CD4-positive, alpha-beta T cell treated with Interleukin-15 for 4 hours (primary cell): ENCODE measurements around the gene SAMD5.

Experiments
- DNase-seq: peaks from one replicate; pipeline ENCODE4 v3.0.0-alpha.2; 2020; ENCODE audit warnings: low spot score

The SAMD5 gene

DNA sequence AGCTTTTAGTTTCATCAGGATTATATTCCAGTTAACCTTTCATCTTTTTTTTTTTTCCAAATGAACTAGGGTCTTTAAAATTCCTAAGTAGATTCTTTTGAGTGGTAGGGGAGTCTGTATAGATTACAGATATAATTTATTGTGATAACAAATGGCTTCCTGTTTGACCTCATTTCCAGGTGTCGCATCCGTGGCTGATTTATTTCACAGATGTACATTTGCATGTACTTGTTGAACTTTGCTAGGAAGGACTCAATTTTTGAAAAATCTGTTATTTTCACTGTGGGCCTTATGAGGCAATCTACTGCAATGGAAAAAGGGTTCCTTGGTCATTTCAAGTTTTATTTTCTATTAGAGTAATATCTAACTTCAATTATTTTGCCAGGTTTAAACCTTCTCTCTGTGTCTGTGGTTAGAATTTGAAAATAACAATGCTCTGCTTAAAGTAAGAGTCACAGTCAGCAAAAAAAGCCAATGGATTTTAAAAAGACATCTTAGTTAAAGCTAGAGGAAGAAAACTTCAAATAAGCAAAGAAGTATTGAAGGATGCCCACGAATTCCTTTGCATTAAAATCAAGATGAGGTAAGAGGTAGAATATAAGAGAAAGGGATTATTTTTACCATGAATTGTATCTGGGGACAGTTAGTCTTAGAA is 57.9 kb downstream of the SAMD5 start:
- no peak for DNase-seq

DNA sequence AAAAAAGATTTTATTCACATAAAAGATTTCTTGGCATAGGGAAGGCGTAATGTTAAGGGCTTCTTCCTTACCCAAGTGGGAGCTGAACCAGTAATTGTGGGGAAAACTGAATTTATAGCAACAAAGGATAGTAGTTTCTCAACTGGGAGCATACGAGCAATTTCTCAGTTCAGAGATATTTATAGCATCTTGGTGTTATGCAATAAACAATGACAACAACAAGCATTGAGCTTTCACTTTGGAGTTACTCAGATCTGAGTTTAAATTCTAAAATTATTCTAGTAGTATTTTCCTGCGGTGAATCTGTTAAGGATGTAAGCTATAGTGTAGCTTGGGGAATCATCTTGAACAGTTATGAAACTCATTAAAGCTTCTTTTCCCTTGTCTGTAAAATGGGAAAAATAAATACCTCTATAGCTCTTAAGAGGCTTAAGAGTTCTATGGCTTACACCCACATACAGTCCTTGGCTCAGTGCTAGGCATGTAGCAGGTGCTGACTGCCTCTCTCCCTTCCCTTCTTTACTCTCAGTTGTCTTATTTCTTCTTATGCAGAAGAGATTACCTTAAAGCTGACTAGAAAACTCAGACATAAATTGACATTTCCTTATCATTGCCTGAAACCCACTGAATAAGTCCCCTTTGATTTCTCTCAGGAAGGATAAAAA is 58.8 kb downstream of the SAMD5 start:
- no peak for DNase-seq

DNA sequence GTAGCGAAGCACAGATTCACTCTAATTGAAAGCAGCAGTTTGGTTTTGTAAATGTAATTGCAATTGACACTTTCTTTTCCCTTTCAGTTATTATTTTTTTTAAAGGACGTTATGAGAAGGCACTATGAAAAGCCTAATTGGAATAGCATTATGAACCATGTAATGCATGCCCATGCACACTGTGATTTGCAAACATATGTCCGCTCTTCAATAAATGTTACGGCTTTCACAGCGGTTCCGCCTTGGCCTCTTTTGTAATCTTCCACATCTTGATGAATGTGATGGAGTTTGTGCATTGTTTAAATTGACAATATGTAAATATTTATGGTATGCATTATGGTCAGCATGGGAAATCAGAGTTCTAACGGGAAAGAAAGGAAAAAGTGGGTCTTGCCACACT is 61.3 kb downstream of the SAMD5 start:
- no peak for DNase-seq

DNA sequence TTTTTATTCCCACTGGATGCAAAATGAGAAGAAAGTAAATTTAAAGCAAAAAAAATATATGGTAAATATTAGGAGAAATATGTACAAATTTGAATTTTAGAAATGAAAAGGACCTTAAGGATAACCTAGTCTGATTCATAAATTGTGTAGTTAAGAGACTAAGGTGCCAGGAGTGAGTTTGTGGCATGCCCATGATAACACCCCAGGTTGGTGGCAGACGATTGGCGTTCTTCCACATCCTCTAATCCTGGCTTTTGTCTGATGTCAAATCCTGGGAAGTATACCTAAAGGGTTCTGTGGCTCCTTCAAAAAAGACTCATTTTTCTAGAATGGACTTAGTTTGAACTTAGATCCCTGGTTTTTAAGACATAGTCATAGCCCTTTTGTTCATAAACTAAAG is 62.2 kb downstream of the SAMD5 start:
- no peak for DNase-seq

DNA sequence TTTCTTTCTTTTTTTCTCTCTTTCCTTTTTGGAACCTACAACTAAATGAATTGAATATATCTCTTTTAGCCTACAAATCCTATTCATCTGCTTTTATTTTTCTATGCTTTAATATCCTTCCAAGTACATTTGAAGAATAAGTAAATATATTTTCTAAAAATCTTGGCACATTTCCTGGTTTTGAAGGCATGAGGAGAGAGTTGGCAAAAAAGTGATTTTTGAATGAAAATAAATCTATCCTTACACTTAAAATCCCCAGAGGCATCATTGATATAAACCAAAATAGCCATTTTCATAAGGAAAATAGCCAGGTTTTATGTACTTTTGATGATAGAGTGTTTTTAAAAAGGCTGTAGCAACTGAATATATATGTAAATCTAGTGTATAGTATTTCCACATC is 69.0 kb downstream of the SAMD5 start:
- no peak for DNase-seq

DNA sequence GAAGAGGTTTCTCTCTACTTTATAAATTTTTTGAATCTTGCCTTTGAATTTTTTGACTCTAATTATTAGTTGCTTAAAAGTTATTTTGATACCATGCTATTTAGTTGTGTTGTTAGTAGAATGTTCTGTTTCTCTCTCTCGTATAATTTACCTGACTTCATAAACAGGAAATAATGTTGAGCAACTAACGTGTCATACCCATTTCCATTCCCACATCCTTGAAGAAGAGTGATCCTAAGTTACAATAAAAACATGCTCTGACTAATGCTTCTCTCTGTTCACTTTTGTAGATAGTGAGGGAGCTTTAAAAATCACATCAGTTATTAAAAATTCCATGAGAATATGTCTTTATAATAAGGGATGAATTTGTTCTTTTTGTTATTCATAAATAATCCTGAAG is 69.7 kb downstream of the SAMD5 start:
- no peak for DNase-seq

DNA sequence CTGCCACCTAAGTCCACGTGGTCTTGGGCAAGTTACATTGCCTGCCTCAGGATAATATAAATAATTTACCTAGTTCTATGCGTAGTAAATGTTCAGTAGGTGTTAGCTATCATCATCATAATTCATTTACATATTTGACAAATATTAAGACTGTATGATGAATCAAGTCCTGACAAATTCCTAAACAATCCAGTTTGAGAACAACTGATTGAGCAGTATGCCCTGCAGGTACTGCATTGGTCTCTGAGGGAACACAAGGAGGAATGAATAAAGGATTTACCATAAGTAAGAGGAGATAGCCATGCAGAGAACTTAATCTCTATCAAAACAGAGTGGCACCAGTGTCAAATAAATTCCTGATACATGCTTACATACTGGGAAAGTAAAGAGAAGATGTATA is 70.4 kb downstream of the SAMD5 start:
- no peak for DNase-seq

DNA sequence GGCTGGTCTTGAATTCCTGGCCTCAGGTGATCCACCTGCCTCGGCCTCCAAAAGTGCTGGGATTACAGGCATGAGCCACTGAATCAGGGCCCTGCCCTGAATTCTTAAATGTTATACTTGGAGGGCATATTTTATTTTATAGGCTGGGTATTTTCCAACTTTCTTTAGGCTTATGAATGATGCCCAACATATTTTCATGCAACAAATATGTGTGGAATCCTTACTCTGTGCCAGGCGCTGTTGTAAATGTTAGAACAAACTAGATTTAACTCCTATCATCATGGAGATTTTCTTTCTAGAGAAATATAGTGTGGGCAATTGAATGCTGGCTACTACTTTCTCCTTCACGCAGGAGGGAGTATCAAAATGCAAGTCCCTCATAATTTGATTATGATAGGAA is 71.2 kb downstream of the SAMD5 start:
- DNase-seq = no peak

DNA sequence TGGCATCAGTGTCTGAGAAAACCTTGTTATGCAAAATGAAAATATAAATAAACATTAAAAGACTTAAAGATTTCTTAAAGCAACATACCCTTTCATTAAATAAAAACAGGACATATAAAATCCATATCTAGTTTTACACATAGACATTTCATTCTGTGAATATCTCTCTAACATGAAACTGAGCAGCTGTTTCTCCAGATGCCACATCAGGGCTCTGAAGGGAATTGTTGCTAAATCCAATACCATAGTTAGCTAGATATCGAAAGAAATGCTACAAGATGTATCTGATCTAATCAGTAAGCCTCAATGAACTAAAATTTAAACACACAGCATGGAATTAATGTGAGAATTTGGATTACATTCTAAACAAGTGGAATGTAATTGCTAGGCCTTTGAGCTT is 74.5 kb downstream of the SAMD5 start:
- no peak for DNase-seq

DNA sequence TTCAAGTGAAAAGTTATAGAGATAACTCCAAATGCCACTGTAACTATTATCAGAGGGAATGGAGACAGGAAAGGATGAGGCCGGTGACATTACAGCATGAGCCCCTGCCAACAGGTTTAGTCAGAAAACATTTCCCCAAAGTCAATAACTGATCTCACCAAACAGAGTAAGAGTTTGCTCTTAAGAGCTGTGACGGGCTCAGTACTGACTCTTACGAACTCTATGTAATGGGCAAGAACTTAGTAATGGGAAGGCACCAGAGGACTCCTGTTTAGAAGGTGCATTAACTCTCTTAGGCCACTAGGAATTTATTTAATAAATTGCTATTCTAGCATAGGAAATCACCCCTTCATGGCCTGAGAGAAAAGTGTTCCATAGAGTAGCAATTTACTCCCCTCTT is 76.8 kb downstream of the SAMD5 start:
- no peak for DNase-seq

DNA sequence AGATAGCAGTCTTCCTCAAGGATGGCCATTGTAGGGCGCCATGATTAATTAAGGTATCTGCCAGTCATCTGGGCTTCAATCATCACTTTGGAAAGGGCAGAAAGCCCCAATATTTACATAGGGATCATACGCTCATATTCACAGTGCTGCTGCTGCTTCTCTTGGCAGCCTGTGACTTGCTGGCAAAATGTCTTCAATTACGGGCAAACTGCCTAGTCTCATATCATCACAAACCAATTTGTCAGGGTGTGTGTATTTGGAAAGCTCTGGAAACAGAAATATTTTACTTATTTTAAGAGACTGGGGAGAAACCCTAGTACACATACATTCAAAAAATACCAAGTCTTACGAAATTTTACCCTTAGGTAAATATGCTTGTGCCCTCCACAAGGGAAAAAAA is 77.6 kb downstream of the SAMD5 start:
- no peak for DNase-seq

DNA sequence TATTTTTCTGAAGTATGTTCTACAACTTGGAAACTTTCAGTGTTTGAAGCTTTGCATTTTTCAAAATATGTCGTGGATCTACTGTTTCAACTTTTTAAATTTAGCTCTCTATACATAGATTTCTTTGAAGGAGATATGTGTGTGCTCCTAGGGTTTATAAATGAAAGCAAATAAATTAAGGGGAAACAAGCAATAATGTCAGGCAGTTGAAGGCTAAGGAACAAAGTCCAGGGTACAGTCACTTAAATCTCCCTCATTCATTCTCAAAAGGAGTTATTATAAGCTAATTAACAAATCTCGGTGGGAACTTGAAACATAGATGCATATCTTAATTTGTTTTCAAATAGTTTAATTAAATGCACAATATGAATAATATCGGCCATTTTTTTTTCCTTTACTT is 79.4 kb downstream of the SAMD5 start:
- no peak for DNase-seq

DNA sequence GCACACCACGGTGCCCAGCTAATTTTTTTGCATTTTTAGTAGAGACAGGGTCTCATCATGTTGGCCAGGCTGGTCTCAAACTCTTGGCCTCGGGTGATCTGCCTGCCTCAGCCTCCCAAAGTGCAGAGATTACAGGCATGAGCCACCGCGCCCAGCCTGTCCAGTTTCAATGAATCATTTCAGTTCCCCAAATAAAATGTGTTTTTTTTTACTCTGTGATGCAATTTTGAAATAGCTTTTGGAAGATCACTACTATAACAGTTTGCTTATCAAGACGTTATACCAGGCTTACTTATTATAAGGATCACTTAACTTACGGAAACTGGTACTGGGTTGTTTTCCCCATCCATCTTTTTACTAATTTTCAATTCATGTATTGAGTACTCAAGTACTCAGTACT is 80.0 kb downstream of the SAMD5 start:
- no peak for DNase-seq

DNA sequence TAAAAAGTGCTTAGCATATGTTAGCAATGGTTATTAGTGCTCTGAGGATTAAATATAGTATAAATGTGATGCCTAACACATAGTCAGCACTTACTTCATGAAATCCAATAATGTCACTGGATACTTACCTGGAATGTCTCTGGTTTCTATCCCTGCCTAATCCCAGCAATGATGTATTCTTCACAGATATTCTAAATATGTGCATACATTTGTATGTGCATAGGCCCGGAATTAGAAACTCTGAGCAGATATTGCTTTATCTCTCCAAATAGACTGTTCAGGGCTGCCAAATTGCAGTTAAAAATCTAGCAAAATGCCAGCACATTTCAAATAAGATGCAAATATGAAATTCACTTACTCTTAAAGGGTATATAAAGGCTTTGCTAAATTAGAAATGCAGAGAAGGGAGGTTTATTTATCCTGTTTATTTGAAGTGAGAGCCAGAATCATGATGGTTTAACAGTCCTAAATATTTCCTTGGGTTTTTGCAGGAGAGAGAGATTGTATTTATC is 81.3 kb downstream of the SAMD5 start:
- no peak for DNase-seq

DNA sequence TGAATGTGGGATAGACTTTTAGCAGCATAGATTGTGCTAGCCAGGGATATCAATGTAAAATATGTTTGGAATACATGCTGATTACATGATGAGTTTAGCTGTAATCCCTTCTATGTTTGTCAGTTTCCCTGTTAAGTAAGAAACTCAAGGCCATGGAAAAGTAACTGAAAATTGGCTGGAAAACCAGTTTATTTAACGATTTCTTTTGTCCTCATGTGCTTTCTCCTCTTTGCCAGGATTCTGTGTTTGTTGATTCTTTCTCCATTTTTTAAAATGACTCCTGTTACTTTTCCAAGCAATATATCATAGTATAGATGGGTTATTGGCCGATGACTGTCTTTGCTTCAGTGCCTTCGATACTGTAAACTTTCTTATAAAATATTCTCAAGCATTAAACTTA is 87.5 kb downstream of the SAMD5 start:
- DNase-seq = no peak

DNA sequence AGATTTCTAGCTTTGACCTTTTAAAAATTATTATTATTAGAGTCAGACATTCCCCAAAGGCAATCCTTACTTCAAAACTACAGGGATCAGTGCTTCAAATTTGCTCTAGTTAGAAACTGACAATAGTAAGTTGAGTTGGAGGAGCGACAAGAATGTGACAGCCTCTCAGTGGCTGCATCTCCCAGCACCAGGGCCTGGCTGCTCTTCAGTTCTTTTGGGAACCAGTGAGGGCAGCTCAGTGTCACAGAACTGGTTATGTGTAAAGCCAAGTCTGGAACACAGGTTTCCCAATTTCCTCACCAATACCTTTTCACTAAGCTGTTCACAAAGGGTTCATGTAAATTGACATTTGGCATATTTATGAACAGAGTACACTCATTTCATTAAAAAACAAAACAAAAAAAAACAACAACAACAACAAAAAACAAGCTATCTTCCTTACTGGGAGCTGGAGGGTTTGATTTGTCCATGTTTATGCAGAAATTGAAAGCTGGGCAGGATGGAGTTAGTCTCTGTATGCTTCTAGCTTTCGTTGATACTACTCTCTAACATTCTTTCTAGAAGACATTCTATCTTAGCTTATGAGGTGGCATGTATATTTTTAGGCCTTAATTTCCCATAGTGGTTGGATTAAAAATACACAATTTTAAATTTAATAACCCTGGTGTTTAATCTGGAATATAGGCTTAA is 95.0 kb downstream of the SAMD5 start:
- DNase-seq = no peak

DNA sequence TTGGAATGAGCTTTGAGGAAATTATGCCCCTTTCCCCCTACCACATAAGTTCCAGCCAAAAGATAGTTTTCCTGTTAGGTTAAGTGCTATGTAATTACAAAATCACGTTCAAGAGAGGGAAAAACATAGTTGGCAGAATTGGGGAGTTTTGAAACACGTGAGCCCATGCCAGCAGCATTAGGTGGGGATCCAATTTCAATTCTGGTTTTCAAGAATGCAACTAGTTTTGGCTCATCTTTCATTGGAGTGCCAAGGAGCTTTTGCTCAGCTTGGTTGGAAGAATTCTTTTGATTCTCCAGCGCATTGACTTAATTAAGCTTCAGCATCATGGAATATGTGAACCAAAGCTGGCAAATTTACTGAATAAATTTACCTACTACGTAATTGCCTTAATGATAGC is 95.9 kb downstream of the SAMD5 start:
- no peak for DNase-seq

DNA sequence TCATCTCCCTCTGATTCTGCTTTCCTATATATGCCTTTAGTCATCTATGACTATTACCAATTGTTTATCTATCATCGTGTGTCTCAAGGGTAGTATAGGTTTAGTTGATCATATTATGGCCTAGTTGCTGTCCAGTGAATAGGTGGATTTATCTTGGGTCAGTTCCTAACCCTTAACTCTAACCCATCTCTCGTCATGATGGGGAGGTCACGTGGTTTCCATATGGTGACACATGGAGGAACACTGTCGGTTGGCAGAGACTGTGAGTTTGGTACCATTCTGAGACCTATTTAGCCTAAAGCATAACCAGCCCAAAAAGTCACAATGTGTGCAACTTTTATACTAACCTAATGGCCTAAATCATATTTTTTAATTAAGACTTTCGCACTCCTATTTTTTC is 103.5 kb downstream of the SAMD5 start:
- DNase-seq = no peak

DNA sequence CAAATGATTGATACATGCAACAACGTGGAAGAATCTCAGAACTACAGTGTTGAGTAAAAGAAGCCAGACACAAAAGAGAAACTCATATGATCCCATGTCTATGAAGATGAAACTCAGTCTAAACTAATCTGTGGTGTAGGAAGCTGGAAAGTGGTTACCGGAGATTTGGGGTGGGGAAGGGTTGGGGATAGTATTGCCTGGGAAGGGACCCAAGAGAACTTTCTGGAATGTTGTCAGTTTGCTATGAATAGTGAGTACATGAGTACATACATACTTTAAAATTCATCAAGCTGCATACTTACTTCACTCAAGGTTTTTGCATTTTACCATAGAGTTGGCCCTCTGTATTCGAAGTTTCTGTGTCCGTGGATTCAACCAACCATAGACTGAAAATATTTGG is 106.0 kb downstream of the SAMD5 start:
- DNase-seq = no peak

DNA sequence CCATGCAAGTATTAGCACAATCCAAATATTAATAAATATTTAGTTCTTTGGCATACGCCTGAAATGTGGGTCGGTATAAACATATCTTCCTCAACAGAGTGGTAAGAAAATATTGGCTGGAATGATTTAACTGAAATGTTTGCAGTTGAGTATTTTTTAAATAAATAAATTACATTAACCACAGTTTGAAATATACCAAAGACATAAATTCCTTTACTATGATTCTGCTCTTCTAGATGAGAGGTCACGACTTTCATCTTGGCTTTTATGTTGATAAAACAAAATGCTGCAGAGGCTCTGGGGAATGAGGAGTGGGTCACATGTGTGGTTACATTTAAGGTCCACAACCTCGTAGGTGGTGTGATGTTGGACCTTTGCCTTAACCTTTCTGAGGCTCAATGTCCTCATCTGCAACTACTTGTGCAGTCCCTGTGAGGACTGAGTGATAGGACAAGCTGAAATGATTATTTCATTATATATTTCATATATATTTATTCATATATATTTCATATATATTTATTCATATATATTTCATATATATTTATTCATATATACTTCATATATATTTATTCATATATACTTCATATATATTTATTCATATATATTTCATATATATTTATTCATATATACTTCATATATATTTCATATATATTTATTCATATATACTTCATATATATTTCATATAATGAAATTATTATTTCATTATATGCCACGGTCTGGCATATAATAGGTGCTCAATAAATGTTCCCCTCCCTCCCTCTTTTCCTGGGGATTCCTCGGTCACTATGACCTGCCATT is 107.4 kb downstream of the SAMD5 start:
- DNase-seq = no peak

DNA sequence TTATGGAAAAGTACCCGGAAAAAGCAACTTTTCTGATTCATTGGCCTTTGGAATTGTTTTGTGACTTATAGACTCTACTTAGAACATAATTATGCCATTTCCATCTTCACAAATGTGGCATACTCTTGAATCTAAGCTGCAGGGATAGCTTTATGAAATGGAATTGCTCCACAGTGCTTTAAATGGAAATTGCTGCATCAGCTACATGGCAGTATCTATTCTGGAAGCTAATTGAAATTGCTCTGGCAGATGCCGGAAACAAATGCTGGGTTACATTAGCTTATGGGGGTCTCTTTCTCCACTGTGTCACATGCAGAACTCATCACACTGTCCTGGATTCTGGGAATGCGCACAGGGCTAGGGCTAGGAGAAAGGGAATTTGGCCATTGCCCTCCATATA is 108.9 kb downstream of the SAMD5 start:
- DNase-seq = no peak

DNA sequence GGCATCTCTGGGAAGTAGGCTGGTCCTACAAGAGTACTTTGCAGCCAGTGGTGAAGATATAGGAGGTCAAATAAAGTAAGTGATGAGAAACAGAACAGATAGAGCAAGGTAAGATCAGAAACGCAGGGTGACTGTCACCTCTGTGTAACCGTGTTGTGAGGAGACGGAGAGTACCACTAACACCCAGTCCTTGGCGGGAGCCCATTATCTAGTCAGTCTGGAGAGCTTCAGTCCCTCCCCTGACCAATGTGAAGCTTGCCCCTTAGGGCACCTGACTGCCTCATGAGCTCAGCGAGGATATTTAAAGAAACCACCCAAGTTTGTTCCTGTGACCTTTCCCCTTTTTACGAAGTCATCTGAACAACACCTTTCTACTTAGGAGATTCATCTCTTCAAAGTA is 110.0 kb downstream of the SAMD5 start:
- DNase-seq = no peak

DNA sequence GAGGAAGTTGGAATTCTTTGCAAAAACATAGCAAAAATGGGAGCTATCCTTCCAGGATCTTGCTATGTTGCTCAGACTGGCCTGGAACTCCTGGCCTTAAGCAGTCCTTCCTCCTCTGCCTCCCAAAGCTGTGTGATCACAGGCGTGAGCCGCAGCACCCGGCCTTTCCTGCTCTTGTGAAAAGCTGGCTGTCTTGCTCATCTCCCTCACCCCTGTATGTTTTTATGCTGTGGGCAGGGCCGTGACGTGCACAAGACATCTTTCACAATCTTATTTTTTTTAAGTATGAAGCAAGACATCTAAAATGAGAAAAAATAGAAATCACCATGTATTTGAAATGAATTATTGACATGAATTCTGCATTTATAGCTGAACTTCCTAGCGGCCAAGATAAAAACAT is 110.4 kb downstream of the SAMD5 start:
- DNase-seq = no peak
